ENCODE measurements around the gene ZNF462.
A peak's percentile ranks its signal among the peaks of the same experiment; 100 is the strongest.
"Not testable (repeated sequence)": the region's sequence is repeated elsewhere in the genome, so short reads cannot be mapped to it uniquely, and the experiment has no call there.

ZNF462 gene

DNA sequence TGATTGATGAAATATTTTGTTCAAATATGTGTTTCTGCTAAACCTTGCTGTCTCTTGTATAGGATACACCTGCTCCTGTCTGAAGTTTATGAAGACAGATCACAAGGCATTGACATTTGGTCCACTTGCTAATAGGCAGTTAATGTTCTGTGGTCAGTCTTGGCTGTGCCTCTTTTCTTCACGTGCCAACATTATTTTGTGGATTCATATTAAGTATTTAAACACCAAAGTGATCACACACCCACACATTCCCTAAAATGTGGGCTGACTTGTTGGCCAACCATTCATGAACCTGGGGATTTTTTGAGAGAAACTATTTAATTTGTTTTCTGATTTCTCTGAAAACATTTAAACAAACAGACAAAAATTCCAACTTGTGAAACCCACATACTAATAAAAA is 33.7 kb downstream of the ZNF462 start:
- Histone ChIP-seq H3K27ac (ENCODE audit: poor library complexity, severe bottlenecking) (peak overlapping the region; percentile 24), H3K4me3 (ENCODE audit: severe bottlenecking) (no peak overlapping the region), H3K4me1 (ENCODE audit: insufficient read depth, poor library complexity, severe bottlenecking) (peaks cover 41% of the 10 kb centered on the region), H3K36me3 (ENCODE audit: low read depth) (peaks cover 14% of the 10 kb centered on the region), H3K27me3 (ENCODE audit: insufficient read depth, poor library complexity, severe bottlenecking) (no peaks in the 10 kb centered on the region), H3K9me3 (ENCODE audit: severe bottlenecking) (no peaks in the 10 kb centered on the region)
- ATAC-seq (ENCODE audit: low read depth) (no peak), DNase-seq (ENCODE audit: low spot score) (no peak)
- TF ChIP-seq, protein P1, sequence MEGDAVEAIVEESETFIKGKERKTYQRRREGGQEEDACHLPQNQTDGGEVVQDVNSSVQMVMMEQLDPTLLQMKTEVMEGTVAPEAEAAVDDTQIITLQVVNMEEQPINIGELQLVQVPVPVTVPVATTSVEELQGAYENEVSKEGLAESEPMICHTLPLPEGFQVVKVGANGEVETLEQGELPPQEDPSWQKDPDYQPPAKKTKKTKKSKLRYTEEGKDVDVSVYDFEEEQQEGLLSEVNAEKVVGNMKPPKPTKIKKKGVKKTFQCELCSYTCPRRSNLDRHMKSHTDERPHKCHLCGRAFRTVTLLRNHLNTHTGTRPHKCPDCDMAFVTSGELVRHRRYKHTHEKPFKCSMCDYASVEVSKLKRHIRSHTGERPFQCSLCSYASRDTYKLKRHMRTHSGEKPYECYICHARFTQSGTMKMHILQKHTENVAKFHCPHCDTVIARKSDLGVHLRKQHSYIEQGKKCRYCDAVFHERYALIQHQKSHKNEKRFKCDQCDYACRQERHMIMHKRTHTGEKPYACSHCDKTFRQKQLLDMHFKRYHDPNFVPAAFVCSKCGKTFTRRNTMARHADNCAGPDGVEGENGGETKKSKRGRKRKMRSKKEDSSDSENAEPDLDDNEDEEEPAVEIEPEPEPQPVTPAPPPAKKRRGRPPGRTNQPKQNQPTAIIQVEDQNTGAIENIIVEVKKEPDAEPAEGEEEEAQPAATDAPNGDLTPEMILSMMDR (IDR thresholded peaks at IDR 0.05; ENCODE audit: poor library complexity, severe bottlenecking): no peak

DNA sequence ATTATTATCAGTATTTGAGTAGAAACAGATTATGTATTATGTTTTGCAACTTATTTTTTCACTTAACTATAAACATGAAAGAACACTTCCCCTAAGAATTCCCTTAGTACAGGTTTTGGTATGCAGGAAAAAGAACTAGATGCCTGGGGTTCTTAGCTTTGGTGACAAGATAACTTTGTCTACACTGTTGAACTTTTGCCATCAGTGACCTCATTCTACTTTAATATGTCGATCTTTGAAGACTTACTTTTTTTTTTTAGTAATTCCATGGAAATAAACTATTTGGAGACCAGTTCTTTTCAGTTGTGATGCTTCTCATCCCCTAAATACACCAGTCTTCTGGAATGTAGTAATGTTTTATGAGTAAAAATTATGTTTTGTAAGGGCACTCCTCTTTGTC is 34.3 kb downstream of the ZNF462 start:
- no peak for DNase-seq (ENCODE audit: low spot score)
- no peaks in the 10 kb centered on the region for H3K27me3 ChIP-seq (ENCODE audit: insufficient read depth, poor library complexity, severe bottlenecking)
- no peak for ATAC-seq (ENCODE audit: low read depth)

DNA sequence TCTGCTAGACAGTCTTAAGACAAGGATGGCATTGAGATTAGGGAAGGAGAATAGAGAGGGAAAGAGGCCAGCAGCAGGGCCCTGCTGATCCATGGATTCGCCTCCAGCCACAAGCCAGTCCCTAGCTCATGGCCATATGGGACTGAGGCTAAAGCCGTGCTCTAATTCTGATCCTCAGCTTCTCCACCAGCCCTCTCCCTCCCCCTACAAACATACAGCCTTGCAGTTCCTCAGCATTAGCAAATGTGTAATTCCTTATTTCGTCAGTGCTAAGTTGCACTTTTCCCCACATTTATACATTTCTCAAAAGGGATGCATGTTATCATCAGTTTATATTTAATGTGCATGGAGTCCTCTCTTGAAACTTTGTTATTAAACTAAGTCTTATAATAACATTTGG is 34.8 kb downstream of the ZNF462 start:
- TF ChIP-seq, protein P1 (IDR thresholded peaks at IDR 0.05; ENCODE audit: poor library complexity, severe bottlenecking): no peak

More for the DNA sequence above, 34.3 kb downstream of the ZNF462 start:
- TF ChIP-seq, protein P1 (IDR thresholded peaks at IDR 0.05; ENCODE audit: poor library complexity, severe bottlenecking): no peak
- peaks cover 2% of the 10 kb centered on the region for H3K9me3 ChIP-seq (ENCODE audit: severe bottlenecking)
- peaks cover 35% of the 10 kb centered on the region for H3K4me1 ChIP-seq (ENCODE audit: insufficient read depth, poor library complexity, severe bottlenecking)
- H3K4me3 ChIP-seq (ENCODE audit: severe bottlenecking): no peak overlapping the region
- peaks cover 14% of the 10 kb centered on the region for H3K36me3 ChIP-seq (ENCODE audit: low read depth)
- H3K27ac ChIP-seq (ENCODE audit: poor library complexity, severe bottlenecking): peak overlapping the region; percentile 24

DNA sequence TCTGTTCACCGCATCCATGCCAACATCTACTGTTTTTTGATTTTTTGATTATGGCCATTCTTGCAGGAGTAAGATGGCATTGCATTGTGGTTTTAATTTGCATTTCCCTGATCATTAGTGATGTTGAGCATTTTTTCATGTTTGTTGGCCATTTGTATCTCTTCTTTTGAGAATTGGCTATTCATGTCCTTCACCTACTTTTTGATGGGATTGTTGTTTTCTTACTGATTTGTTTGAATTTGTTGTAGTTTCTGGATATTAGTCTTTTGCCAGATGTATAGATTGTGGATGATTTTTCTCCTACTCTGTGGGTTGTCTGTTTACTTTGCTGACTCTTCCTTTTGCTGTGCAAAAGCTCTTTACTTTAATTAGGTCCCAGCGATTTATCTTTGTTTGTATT is 37.6 kb downstream of the ZNF462 start:
- not testable (repeated sequence) for H3K27me3 ChIP-seq (ENCODE audit: insufficient read depth, poor library complexity, severe bottlenecking); ATAC-seq (ENCODE audit: low read depth); DNase-seq (ENCODE audit: low spot score); H3K4me3 ChIP-seq (ENCODE audit: severe bottlenecking); H3K27ac ChIP-seq (ENCODE audit: poor library complexity, severe bottlenecking)
- H3K36me3 ChIP-seq (ENCODE audit: low read depth): peaks cover 23% of the 10 kb centered on the region
- H3K4me1 ChIP-seq (ENCODE audit: insufficient read depth, poor library complexity, severe bottlenecking): peaks cover 16% of the 10 kb centered on the region
- H3K9me3 ChIP-seq (ENCODE audit: severe bottlenecking): peaks cover 12% of the 10 kb centered on the region

More for the DNA sequence above, 34.8 kb downstream of the ZNF462 start:
- peaks cover 31% of the 10 kb centered on the region for H3K4me1 ChIP-seq (ENCODE audit: insufficient read depth, poor library complexity, severe bottlenecking)
- H3K4me3 ChIP-seq (ENCODE audit: severe bottlenecking): no peak overlapping the region
- peaks cover 7% of the 10 kb centered on the region for H3K9me3 ChIP-seq (ENCODE audit: severe bottlenecking)
- no peaks in the 10 kb centered on the region for H3K27me3 ChIP-seq (ENCODE audit: insufficient read depth, poor library complexity, severe bottlenecking)
- H3K27ac ChIP-seq (ENCODE audit: poor library complexity, severe bottlenecking): peak overlapping the region; percentile 24
- ATAC-seq (ENCODE audit: low read depth): no peak
- peaks cover 14% of the 10 kb centered on the region for H3K36me3 ChIP-seq (ENCODE audit: low read depth)
- DNase-seq (ENCODE audit: low spot score): no peak

DNA sequence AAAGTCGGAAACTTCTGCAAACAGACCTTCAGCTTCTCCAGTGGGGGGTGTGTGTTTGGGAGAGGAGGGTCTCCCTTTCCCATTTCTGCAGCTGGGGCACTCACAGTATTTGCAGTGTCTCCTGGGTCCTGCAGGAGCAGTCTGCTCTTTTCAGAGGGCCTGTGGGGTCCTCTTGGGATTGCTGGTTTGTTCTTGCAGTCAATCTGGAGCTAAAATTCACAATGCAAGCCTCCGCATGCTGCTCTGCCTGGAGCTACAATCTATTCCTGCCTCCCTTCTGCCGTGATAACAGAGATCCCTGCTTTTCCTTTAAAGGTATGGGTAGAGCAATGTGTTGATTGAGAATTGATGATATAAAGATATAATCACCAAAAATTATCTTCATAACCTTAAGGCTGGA is 43.2 kb downstream of the ZNF462 start:
- H3K9me3 ChIP-seq (ENCODE audit: severe bottlenecking): peaks cover 12% of the 10 kb centered on the region
- H3K27me3 ChIP-seq (ENCODE audit: insufficient read depth, poor library complexity, severe bottlenecking): no peaks in the 10 kb centered on the region
- ATAC-seq (ENCODE audit: low read depth): no peak
- H3K27ac ChIP-seq (ENCODE audit: poor library complexity, severe bottlenecking): no peak overlapping the region
- H3K36me3 ChIP-seq (ENCODE audit: low read depth): peaks cover 15% of the 10 kb centered on the region
- no peaks in the 10 kb centered on the region for H3K4me1 ChIP-seq (ENCODE audit: insufficient read depth, poor library complexity, severe bottlenecking)
- no peak for DNase-seq (ENCODE audit: low spot score)
- TF ChIP-seq, protein P1 (IDR thresholded peaks at IDR 0.05; ENCODE audit: poor library complexity, severe bottlenecking): no peak
- H3K4me3 ChIP-seq (ENCODE audit: severe bottlenecking): no peak overlapping the region
